Measurements from ENCODE around the gene SEPTIN12. TPM values are rescaled to one million over a fixed set of nuclear protein-coding genes. Genes with fewer than 3 reads are reported as not detected.

SEPTIN12 gene
- total and polyA plus RNA-seq, 4 donors: not detected

DNA sequence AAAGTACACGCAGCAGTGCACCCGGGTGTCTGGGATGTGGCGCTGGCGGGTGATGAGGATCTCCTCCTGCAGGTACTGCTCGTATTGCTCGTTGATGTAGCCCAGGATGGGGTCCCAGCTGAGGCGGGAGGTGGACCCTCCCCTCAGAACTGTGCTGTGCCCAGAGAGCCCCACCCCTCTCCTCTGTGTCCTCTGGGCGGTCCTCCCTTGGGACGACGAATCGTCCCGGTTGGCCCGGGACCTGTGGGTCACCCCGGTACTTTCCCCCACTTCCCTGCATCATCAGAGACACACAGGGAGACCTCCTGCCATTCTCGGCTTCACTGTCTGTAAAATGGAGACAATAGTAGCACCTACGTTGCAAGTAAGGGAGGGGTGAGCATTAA lies 4.2 kb downstream of the SEPTIN12 start:
- 78 to 85% methylated on average over 15 to 16 of the region's 16 CpGs for WGBS, 2 donors
- Histone ChIP-seq H3K36me3 (ENCODE audit: control insufficient read depth in 4 of 4, insufficient read depth in 4 of 4, low read length in 4 of 4) (no peaks in the 10 kb centered on the region), H3K9ac (ENCODE audit: insufficient read depth in 1 of 2, low read length in 2 of 2) (no peak overlapping the region), H3K9me3 (ENCODE audit: control insufficient read depth in 4 of 4, insufficient read depth in 3 of 4, low read length in 3 of 4) (no peaks in the 10 kb centered on the region), H3K4me3 (no peak overlapping the region), H3K27me3 (ENCODE audit: control insufficient read depth in 3 of 3, insufficient read depth in 3 of 3, low read length in 2 of 3) (no peaks in the 10 kb centered on the region), H3K4me1 (ENCODE audit: control insufficient read depth in 5 of 5, insufficient read depth in 5 of 5, low read length in 5 of 5) (no peaks in the 10 kb centered on the region), H3K27ac (ENCODE audit: low read depth in 1 of 2, low read length in 1 of 2) (no peak overlapping the region)
- ATAC-seq (ENCODE audit: insufficient read depth, low FRiP score): no peak
- TF ChIP-seq, protein P1, sequence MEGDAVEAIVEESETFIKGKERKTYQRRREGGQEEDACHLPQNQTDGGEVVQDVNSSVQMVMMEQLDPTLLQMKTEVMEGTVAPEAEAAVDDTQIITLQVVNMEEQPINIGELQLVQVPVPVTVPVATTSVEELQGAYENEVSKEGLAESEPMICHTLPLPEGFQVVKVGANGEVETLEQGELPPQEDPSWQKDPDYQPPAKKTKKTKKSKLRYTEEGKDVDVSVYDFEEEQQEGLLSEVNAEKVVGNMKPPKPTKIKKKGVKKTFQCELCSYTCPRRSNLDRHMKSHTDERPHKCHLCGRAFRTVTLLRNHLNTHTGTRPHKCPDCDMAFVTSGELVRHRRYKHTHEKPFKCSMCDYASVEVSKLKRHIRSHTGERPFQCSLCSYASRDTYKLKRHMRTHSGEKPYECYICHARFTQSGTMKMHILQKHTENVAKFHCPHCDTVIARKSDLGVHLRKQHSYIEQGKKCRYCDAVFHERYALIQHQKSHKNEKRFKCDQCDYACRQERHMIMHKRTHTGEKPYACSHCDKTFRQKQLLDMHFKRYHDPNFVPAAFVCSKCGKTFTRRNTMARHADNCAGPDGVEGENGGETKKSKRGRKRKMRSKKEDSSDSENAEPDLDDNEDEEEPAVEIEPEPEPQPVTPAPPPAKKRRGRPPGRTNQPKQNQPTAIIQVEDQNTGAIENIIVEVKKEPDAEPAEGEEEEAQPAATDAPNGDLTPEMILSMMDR (IDR thresholded peaks at IDR 0.05; ENCODE audit: control extremely low read depth, extremely low read depth): no peak
- peak in 1 of 3 donors; percentile 2 for DNase-seq

DNA sequence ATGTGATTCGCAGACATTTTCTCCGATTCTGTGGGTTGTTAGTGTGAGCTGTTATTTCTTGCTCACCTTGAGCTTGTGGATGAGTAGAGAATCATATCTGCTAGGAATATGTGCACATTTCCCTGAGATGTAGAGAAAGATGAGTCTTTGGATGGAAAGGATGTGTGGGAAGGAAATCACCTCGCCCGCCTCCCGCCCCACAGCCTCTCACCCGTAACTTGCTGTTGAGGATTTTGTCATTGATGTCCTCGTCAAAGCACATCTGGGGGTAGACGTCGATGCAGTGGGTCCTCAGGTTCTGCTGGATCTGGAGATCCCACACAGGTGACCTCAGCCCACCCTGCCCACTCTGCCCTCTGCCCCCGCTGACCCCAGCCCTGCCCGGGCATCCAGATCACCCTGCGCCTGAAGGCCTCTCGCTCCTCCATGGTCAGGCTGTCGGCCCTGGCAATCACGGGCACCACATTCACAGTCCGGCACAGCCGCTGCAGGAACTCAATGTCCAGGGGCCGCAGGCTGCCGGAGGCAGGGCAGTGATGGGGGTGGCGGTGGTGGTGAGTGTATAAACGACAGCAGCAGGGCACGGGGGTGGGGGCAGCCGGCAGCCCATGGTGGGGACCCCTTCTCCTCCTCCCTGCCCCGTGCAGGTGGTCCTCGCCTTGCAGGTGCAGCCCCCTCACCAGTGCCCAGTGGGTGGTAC lies 4.7 kb downstream of the SEPTIN12 start:
- no peak overlapping the region for H3K4me3 ChIP-seq
- no peaks in the 10 kb centered on the region for H3K36me3 ChIP-seq (ENCODE audit: control insufficient read depth in 4 of 4, insufficient read depth in 4 of 4, low read length in 4 of 4)
- peak in 1 of 3 donors; percentile 5 for DNase-seq
- no peaks in the 10 kb centered on the region for H3K9me3 ChIP-seq (ENCODE audit: control insufficient read depth in 4 of 4, insufficient read depth in 3 of 4, low read length in 3 of 4)
- TF ChIP-seq, protein P1 (IDR thresholded peaks at IDR 0.05; ENCODE audit: control extremely low read depth, extremely low read depth): no peak
- WGBS, 2 donors: 88 to 95% methylated on average over 24 to 25 of the region's 25 CpGs
- no peak overlapping the region for H3K9ac ChIP-seq (ENCODE audit: insufficient read depth in 1 of 2, low read length in 2 of 2)
- no peak for ATAC-seq (ENCODE audit: insufficient read depth, low FRiP score)
- no peaks in the 10 kb centered on the region for H3K4me1 ChIP-seq (ENCODE audit: control insufficient read depth in 5 of 5, insufficient read depth in 5 of 5, low read length in 5 of 5)
- H3K27me3 ChIP-seq (ENCODE audit: control insufficient read depth in 3 of 3, insufficient read depth in 3 of 3, low read length in 2 of 3): no peaks in the 10 kb centered on the region
- H3K27ac ChIP-seq (ENCODE audit: low read depth in 1 of 2, low read length in 1 of 2): no peak overlapping the region

DNA sequence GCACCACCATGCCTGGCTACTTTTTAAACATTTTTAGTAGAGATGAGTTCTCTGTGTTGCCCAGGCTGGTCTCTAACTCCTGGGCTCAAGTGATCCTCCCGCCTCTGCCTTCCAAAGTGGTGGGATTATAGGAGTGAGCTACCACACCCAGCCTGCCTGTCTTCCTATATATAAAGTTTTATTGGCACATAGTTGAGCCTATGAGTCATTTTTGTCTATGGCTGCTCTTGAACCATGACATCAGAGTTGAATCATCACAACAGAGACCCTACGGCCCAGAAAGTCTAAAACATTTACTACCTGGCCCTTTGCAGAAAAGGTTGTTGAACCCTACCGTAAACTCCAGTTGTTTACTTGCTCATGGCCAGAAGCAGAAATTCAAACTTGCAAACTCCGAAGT lies 7.9 kb downstream of the SEPTIN12 start:
- no peaks in the 10 kb centered on the region for H3K4me1 ChIP-seq (ENCODE audit: control insufficient read depth in 5 of 5, insufficient read depth in 5 of 5, low read length in 5 of 5)
- no peak overlapping the region for H3K4me3 ChIP-seq
- H3K27me3 ChIP-seq (ENCODE audit: control insufficient read depth in 3 of 3, insufficient read depth in 3 of 3, low read length in 2 of 3): no peaks in the 10 kb centered on the region
- no peaks in the 10 kb centered on the region for H3K36me3 ChIP-seq (ENCODE audit: control insufficient read depth in 4 of 4, insufficient read depth in 4 of 4, low read length in 4 of 4)
- no peak for DNase-seq
- H3K27ac ChIP-seq (ENCODE audit: low read depth in 1 of 2, low read length in 1 of 2): no peak overlapping the region
- TF ChIP-seq, protein P1 (IDR thresholded peaks at IDR 0.05; ENCODE audit: control extremely low read depth, extremely low read depth): no peak
- ATAC-seq (ENCODE audit: insufficient read depth, low FRiP score): no peak
- WGBS, 2 donors: 91 to 92% methylated on average over 4 of the region's 4 CpGs
- H3K9ac ChIP-seq (ENCODE audit: insufficient read depth in 1 of 2, low read length in 2 of 2): no peak overlapping the region
- H3K9me3 ChIP-seq (ENCODE audit: control insufficient read depth in 4 of 4, insufficient read depth in 3 of 4, low read length in 3 of 4): no peaks in the 10 kb centered on the region

DNA sequence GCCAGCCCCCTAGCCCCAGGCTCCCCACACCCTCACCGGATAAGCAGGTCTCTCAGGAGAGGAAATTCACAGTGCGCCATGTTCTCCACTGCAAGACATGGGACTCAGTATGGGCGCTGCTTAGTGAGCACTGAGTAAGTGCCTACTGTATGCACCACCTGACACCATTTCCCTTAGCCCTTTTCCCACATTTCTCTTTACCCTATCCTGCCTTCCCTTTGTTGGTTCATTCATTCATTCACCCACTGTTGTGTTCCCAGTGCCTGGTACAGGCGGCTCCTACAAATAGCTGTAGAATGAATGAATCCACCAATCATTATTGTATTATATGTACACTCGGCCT lies 10.1 kb downstream of the SEPTIN12 start:
- TF ChIP-seq, protein P1 (IDR thresholded peaks at IDR 0.05; ENCODE audit: control extremely low read depth, extremely low read depth): no peak

More for the DNA sequence above, 10.1 kb downstream of the SEPTIN12 start:
- H3K36me3 ChIP-seq (ENCODE audit: control insufficient read depth in 4 of 4, insufficient read depth in 4 of 4, low read length in 4 of 4): no peaks in the 10 kb centered on the region
- peaks cover 0 to 2% (median 0%) of the 10 kb centered on the region in 5 donors for H3K4me1 ChIP-seq (ENCODE audit: control insufficient read depth in 5 of 5, insufficient read depth in 5 of 5, low read length in 5 of 5)
- 86 to 95% methylated on average over 5 of the region's 5 CpGs for WGBS, 2 donors
- H3K9ac ChIP-seq (ENCODE audit: insufficient read depth in 1 of 2, low read length in 2 of 2): no peak overlapping the region
- H3K27ac ChIP-seq (ENCODE audit: low read depth in 1 of 2, low read length in 1 of 2): no peak overlapping the region
- no peak for ATAC-seq (ENCODE audit: insufficient read depth, low FRiP score)
- no peaks in the 10 kb centered on the region for H3K9me3 ChIP-seq (ENCODE audit: control insufficient read depth in 4 of 4, insufficient read depth in 3 of 4, low read length in 3 of 4)
- DNase-seq: no peak
- H3K4me3 ChIP-seq: no peak overlapping the region
- H3K27me3 ChIP-seq (ENCODE audit: control insufficient read depth in 3 of 3, insufficient read depth in 3 of 3, low read length in 2 of 3): no peaks in the 10 kb centered on the region

All from lung (tissue), 12 donors.